ENCODE results near the gene TAGLN. TPM values are rescaled to one million over a fixed set of nuclear protein-coding genes. Genes with fewer than 3 reads are reported as not detected.
A peak's percentile ranks its signal among the peaks of the same experiment; 100 is the strongest.

Gene TAGLN
- total RNA-seq, 1 donor: 3,614 TPM

DNA sequence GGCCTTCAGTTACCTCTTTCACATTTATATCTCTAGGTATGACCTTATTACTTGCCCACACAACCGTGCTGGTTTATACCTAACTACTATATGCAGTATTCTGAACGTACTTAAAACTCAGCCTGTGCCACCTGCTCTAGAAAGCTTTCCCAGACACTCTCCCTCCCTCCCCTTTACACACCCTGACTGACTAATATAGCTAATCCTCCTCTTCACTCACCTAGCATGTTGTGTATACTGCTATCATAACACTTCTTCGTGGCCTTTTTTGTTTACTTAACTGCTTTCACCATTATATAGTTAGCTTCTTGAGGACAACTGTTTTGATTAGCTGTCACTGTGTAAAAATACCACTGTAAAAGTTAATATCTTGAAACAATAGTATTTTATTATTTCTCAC, 56.8 kb downstream of the TAGLN start:
- no peak for DNase-seq (ENCODE audit: insufficient read length, low spot score, missing footprints)
- H3K36me3 ChIP-seq (ENCODE audit: insufficient read depth, low read length): peaks cover 8% of the 10 kb centered on the region
- no peaks in the 10 kb centered on the region for H3K79me2 ChIP-seq (ENCODE audit: insufficient read depth, low read length)
- H3K27me3 ChIP-seq (ENCODE audit: insufficient read depth, low read length): no peaks in the 10 kb centered on the region
- no peak overlapping the region for H3K4me2 ChIP-seq (ENCODE audit: insufficient read depth, low read length)
- peak overlapping the region; percentile 17 for H3K27ac ChIP-seq (ENCODE audit: low read depth, low read length)
- no peak overlapping the region for H2AFZ ChIP-seq (ENCODE audit: low read length)
- H4K20me1 ChIP-seq (ENCODE audit: insufficient read depth, low read length): no peaks in the 10 kb centered on the region
- H3K4me1 ChIP-seq (ENCODE audit: insufficient read depth, low read length): peaks cover 24% of the 10 kb centered on the region
- TF ChIP-seq, protein P1, sequence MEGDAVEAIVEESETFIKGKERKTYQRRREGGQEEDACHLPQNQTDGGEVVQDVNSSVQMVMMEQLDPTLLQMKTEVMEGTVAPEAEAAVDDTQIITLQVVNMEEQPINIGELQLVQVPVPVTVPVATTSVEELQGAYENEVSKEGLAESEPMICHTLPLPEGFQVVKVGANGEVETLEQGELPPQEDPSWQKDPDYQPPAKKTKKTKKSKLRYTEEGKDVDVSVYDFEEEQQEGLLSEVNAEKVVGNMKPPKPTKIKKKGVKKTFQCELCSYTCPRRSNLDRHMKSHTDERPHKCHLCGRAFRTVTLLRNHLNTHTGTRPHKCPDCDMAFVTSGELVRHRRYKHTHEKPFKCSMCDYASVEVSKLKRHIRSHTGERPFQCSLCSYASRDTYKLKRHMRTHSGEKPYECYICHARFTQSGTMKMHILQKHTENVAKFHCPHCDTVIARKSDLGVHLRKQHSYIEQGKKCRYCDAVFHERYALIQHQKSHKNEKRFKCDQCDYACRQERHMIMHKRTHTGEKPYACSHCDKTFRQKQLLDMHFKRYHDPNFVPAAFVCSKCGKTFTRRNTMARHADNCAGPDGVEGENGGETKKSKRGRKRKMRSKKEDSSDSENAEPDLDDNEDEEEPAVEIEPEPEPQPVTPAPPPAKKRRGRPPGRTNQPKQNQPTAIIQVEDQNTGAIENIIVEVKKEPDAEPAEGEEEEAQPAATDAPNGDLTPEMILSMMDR (IDR thresholded peaks at IDR 0.05; ENCODE audit: extremely low read depth, low read depth, low read length): no peak
- no peak overlapping the region for H3K4me3 ChIP-seq (ENCODE audit: insufficient read depth, low read length)
- H3K9me3 ChIP-seq (ENCODE audit: low read depth, low read length): no peaks in the 10 kb centered on the region

- Histone ChIP-seq H3K27me3 (ENCODE audit: insufficient read depth, low read length) (no peaks in the 10 kb centered on the region), H3K79me2 (ENCODE audit: insufficient read depth, low read length) (no peaks in the 10 kb centered on the region), H3K27ac (ENCODE audit: low read depth, low read length) (peak overlapping the region; percentile 17), H2AFZ (ENCODE audit: low read length) (no peak overlapping the region), H3K4me1 (ENCODE audit: insufficient read depth, low read length) (peaks cover 24% of the 10 kb centered on the region), H3K4me3 (ENCODE audit: insufficient read depth, low read length) (no peak overlapping the region), H3K4me2 (ENCODE audit: insufficient read depth, low read length) (no peak overlapping the region), H3K9me3 (ENCODE audit: low read depth, low read length) (no peaks in the 10 kb centered on the region), H3K36me3 (ENCODE audit: insufficient read depth, low read length) (peaks cover 8% of the 10 kb centered on the region), H4K20me1 (ENCODE audit: insufficient read depth, low read length) (no peaks in the 10 kb centered on the region)
- TF ChIP-seq, protein P1 (IDR thresholded peaks at IDR 0.05; ENCODE audit: extremely low read depth, low read depth, low read length): no peak
- peak; percentile 94 for DNase-seq (ENCODE audit: insufficient read length, low spot score, missing footprints)
These were observed 57.4 kb downstream of the TAGLN start for GRCh38 chr11:117256573-117256972.

Other genes with a start within 250 kb of the TAGLN start
- 24.8 and 25.7 TPM in 2 replicates for gene SIK3, start 100.9 kb upstream of the TAGLN start, total RNA-seq
- gene PAFAH1B2, start 55.1 kb upstream of the TAGLN start, total RNA-seq: 141 and 151 TPM in 2 replicates
- gene SIDT2, start 20.6 kb upstream of the TAGLN start, total RNA-seq: 27.5 and 35.7 TPM in 2 replicates
- gene PCSK7, start 32.7 kb downstream of the TAGLN start, total RNA-seq: 44.5 and 51.9 TPM in 2 replicates
- gene RNF214, start 33.3 kb downstream of the TAGLN start, total RNA-seq: 13.4 and 14.7 TPM in 2 replicates
- gene BACE1-AS, start 92.0 kb downstream of the TAGLN start, total RNA-seq: 3.5 and 4.0 TPM in 2 replicates
- 45.6 and 52.7 TPM in 2 replicates for gene BACE1, start 116.9 kb downstream of the TAGLN start, total RNA-seq
- gene CEP164, start 128.5 kb downstream of the TAGLN start, total RNA-seq: 38.0 and 40.7 TPM in 2 replicates

Measured in osteoblast (primary cell).